SK-N-SH treated with all-trans-retinoic acid at 6 μM for 48 hours (cell line): ENCODE data around the gene ZBED5.

Source experiments
- ATAC-seq: fragments of 200-7000 bp; cut with Tn5 transposase; 3 replicates; pipeline ENCODE4 v1.9.1; 2020; ENCODE audit warnings: mild to moderate bottlenecking, moderate library complexity
- CREB5 ChIP-seq: fragments of 250-450 bp; sonication (Bioruptor Pico); IDR thresholded peaks from 2 replicates; pipeline ENCODE4 v1.5.1; 2020; ENCODE audit warnings: low read depth, mild to moderate bottlenecking, moderate library complexity
- CSDC2 ChIP-seq: fragments of 250-450 bp; sonication (Bioruptor Pico); IDR thresholded peaks from 2 replicates; pipeline ENCODE4 v1.5.0; 2020; ENCODE audit warnings: mild to moderate bottlenecking, moderate library complexity
- CSRNP3 ChIP-seq: fragments of 250-450 bp; sonication (Bioruptor Pico); IDR thresholded peaks from 2 replicates; pipeline ENCODE4 v1.5.1; 2021; ENCODE audit warnings: mild to moderate bottlenecking, moderate library complexity
- ESRRG ChIP-seq: fragments of 250-450 bp; sonication (Bioruptor Pico); IDR thresholded peaks from 2 replicates; pipeline ENCODE4 v1.6.1; 2021; ENCODE audit warnings: mild to moderate bottlenecking
- GLIS3 ChIP-seq: fragments of 250-450 bp; sonication (Bioruptor Pico); IDR thresholded peaks from 2 replicates; pipeline ENCODE4 v1.5.0; 2020; ENCODE audit warnings: mild to moderate bottlenecking, moderate library complexity
- ISL1 ChIP-seq: fragments of 250-450 bp; sonication (Bioruptor Pico); IDR thresholded peaks from 2 replicates; pipeline ENCODE4 v2.1.2; 2022; ENCODE audit warnings: mild to moderate bottlenecking, moderate library complexity
- OSR1 ChIP-seq: fragments of 250-450 bp; sonication (Bioruptor Pico); IDR thresholded peaks from 2 replicates; pipeline ENCODE4 v1.8.0; 2022; ENCODE audit warnings: moderate library complexity, mild to moderate bottlenecking, inconsistent platforms
- RARB ChIP-seq: fragments of 250-450 bp; sonication (Bioruptor Pico); IDR thresholded peaks from 2 replicates; pipeline ENCODE4 v1.8.0; 2021; ENCODE audit warnings: mild to moderate bottlenecking, moderate library complexity
- TCF4 ChIP-seq: fragments of 250-450 bp; sonication (Bioruptor Pico); IDR thresholded peaks from 2 replicates; pipeline ENCODE4 v1.8.0; 2021; ENCODE audit warnings: mild to moderate bottlenecking, moderate library complexity, borderline replicate concordance
- TOX ChIP-seq: fragments of 250-450 bp; sonication (Bioruptor Pico); IDR thresholded peaks from 2 replicates; pipeline ENCODE4 v1.8.0; 2021; ENCODE audit warnings: mild to moderate bottlenecking, moderate library complexity, borderline replicate concordance
- TSHZ2 ChIP-seq: fragments of 250-450 bp; sonication (Bioruptor Pico); IDR thresholded peaks from 2 replicates; pipeline ENCODE4 v1.5.0; 2020; ENCODE audit warnings: mild to moderate bottlenecking, moderate library complexity
- ZC3H10 ChIP-seq: fragments of 250-450 bp; sonication (Bioruptor Pico); IDR thresholded peaks from 2 replicates; pipeline ENCODE4 v1.5.1; 2021; ENCODE audit warnings: mild to moderate bottlenecking, moderate library complexity
- ZFP3 ChIP-seq: fragments of 250-450 bp; sonication (Bioruptor Pico); IDR thresholded peaks from 2 replicates; pipeline ENCODE4 v1.5.0; 2020; ENCODE audit warnings: mild to moderate bottlenecking, moderate library complexity
- ZFP30 ChIP-seq: fragments of 450-650 bp; formaldehyde crosslinking; IDR thresholded peaks from 2 replicates; pipeline ENCODE4 v1.5.0; 2022; ENCODE audit warnings: mild to moderate bottlenecking, moderate library complexity
- ZNF565 ChIP-seq: fragments of 450-650 bp; formaldehyde crosslinking; conservative IDR thresholded peaks from 2 replicates; pipeline ENCODE4 v1.5.0; 2020; ENCODE audit warnings: low read depth, mild to moderate bottlenecking, moderate library complexity
- ZNF70 ChIP-seq: fragments of 450-650 bp; formaldehyde crosslinking; IDR thresholded peaks from 2 replicates; pipeline ENCODE4 v1.5.0; 2020; ENCODE audit warnings: mild to moderate bottlenecking, moderate library complexity
- ZNF8 ChIP-seq: fragments of 450-650 bp; formaldehyde crosslinking; IDR thresholded peaks from 2 replicates; pipeline ENCODE4 v1.5.0; 2020; ENCODE audit warnings: mild to moderate bottlenecking, moderate library complexity
- TF ChIP-seq, protein P1 (sequence below): fragments of 250-450 bp; sonication (Bioruptor Pico); IDR thresholded peaks from 2 replicates; pipeline ENCODE4 v1.8.0; 2020; ENCODE audit warnings: mild to moderate bottlenecking, moderate library complexity, borderline replicate concordance

The ZBED5 gene

GRCh38 chr11:10902301-10903063 lies 44.6 kb upstream of the ZBED5 start:
- no peak for TF ChIP-seq ZNF565 (CRISPR knock-in tag)
- TF ChIP-seq ZFP3 (CRISPR knock-in tag) = no peak
- no peak for TF ChIP-seq ZC3H10 (CRISPR knock-in tag)
- TF ChIP-seq TSHZ2 (CRISPR knock-in tag) = no peak
- no peak for ATAC-seq

DNA sequence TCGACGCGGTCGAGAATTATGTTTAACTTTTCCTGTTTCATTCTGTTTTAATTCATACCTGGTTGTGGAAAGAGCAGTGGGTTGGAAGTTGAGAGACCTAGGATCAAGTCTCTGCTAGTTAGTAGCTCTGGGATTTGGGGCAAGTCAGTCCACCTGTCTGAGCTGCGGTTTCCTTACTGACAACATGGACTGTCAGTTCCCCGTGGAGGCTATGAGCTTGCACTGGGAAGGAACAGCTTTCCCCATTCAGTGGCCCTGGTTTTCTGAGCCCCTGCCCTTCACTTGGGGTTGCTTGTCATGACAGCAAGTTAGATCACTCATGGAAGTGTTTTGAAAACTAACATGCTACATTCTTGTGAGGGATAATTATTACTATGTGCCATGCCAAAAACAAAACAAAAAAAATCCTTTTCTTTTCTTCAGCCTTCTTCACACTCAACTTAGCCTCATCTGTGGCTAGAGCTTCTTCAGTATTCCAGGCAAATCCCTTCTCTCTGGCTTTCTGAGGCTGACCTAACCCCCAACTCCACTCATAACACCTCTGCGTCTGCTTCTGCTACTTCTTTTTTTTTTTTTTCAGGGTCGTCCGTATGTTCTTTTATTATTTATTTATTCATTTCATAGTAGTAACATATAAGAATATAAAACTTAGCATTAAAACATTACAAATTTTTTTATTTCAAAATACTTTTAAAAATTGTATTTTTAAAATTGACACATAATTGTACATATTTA lies 43.0 kb upstream of the ZBED5 start:
- ATAC-seq = peak; percentile 10
- TF ChIP-seq CSDC2 = 0 out of 2 replicates have a peak, but pooled peaks have one; percentile 37
- TF ChIP-seq, protein P1, sequence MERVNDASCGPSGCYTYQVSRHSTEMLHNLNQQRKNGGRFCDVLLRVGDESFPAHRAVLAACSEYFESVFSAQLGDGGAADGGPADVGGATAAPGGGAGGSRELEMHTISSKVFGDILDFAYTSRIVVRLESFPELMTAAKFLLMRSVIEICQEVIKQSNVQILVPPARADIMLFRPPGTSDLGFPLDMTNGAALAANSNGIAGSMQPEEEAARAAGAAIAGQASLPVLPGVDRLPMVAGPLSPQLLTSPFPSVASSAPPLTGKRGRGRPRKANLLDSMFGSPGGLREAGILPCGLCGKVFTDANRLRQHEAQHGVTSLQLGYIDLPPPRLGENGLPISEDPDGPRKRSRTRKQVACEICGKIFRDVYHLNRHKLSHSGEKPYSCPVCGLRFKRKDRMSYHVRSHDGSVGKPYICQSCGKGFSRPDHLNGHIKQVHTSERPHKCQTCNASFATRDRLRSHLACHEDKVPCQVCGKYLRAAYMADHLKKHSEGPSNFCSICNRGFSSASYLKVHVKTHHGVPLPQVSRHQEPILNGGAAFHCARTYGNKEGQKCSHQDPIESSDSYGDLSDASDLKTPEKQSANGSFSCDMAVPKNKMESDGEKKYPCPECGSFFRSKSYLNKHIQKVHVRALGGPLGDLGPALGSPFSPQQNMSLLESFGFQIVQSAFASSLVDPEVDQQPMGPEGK (CRISPR knock-in tag) = no peak

- TF ChIP-seq CREB5 (CRISPR knock-in tag) (no peak), CSDC2 (no peak), ISL1 (no peak), ZFP3 (CRISPR knock-in tag) (no peak), TSHZ2 (CRISPR knock-in tag) (0 out of 2 replicates have a peak, but pooled peaks have one; percentile 13)
- TF ChIP-seq, all 23 proteins: peak for 1
- ATAC-seq = peak; percentile 30
These were observed 41.4 kb upstream of the ZBED5 start for GRCh38 chr11:10899121-10899830.

GRCh38 chr11:10898763-10899025 lies 40.8 kb upstream of the ZBED5 start:
- ATAC-seq = no peak
- TF ChIP-seq OSR1 (CRISPR knock-in tag) = no peak
- TF ChIP-seq RARB (CRISPR knock-in tag) = no peak
- TF ChIP-seq ZFP30 = no peak
- TF ChIP-seq ZNF8 (CRISPR knock-in tag) = no peak
- no peak for TF ChIP-seq CSRNP3 (CRISPR knock-in tag)
- no peak for TF ChIP-seq ZNF70 (CRISPR knock-in tag)
- TF ChIP-seq TOX = no peak
- no peak for TF ChIP-seq CSDC2
- TF ChIP-seq CREB5 (CRISPR knock-in tag) = no peak
- TF ChIP-seq ZC3H10 (CRISPR knock-in tag) = no peak
- no peak for TF ChIP-seq ISL1
- no peak for TF ChIP-seq GLIS3 (CRISPR knock-in tag)
- no peak for TF ChIP-seq ZFP3 (CRISPR knock-in tag)
- TF ChIP-seq TCF4 (CRISPR knock-in tag) = no peak
- no peak for TF ChIP-seq ESRRG (CRISPR knock-in tag)
